ENCODE measurements around the gene INSYN2B. TPM values are rescaled to one million over a fixed set of nuclear protein-coding genes. Genes with fewer than 3 reads are reported as not detected.
"Not testable (repeated sequence)": the region's sequence is repeated elsewhere in the genome, so short reads cannot be mapped to it uniquely, and the experiment has no call there.

INSYN2B gene
- total RNA-seq, 1 donor from 2014 or later, result 0.56 TPM

DNA sequence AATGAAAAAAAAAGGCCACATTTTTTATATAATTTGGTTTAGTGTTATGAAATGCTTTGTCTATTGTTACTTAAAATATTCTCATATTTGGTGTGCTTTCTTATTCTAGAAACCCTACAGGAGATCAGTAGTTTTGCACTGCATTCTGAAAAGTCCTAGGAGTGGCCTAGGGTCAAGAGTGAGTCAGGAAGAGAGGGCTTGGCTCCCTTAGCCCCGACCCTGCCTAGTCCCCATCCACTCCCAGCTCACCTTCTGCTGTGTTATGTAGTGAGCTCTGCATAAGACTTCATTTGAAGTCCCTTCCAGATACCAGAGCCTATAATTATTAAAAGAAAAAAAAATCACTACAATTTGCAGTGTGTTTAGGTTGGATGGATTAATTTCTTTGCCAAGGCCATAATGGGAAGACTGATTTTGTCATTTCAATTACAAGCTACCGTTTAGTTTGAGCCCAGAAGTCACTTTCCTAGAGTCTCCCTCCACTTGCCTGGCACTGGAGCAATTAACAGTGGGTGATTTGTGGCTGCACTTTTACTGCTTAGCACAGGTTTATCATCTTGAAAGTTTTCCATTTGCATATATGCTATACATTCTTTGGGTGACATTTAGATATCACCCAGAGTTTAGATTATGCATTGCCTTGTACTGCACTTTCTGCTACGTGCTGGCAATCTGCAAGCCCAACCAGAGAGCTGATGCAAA is 143.3 kb downstream of the INSYN2B start:
- Mint-ChIP-seq H3K36me3 (no peaks in the 10 kb centered on the region), H3K4me1 (peaks cover 3% of the 10 kb centered on the region)

DNA sequence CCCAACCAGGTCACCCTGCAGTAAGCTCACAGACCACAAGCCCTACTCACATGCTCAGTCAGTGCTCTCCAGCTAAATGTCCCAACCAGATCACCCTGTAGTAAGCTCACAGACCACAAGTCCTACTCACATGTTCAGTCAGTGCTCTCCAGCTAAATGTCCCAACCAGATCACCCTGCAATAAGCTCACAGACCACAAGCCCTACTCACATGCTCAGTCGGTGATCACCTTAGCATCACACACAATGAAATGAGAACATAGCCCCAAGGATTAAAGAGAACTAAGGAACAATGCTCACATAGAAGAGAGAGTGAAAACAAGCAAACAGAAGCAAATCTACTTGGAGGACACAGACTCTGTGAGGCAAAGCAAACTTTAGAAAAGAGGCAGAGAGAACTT is 145.8 kb downstream of the INSYN2B start:
- H3K27me3 Mint-ChIP-seq (ENCODE audit: low read depth); H3K9me3 Mint-ChIP-seq; H3K4me3 Mint-ChIP-seq; H3K4me1 Mint-ChIP-seq; DNase-seq (ENCODE audit: low spot score in 2 of 2, unreplicated experiment in 2 of 2); H3K27ac Mint-ChIP-seq; H3K36me3 Mint-ChIP-seq: not testable (repeated sequence)

More for the DNA sequence above, 143.3 kb downstream of the INSYN2B start:
- Mint-ChIP-seq H3K4me3 (no peak overlapping the region), H3K27me3 (ENCODE audit: low read depth) (peaks cover 10% of the 10 kb centered on the region), H3K27ac (no peak overlapping the region), H3K9me3 (no peaks in the 10 kb centered on the region)
- TF ChIP-seq, protein P1, sequence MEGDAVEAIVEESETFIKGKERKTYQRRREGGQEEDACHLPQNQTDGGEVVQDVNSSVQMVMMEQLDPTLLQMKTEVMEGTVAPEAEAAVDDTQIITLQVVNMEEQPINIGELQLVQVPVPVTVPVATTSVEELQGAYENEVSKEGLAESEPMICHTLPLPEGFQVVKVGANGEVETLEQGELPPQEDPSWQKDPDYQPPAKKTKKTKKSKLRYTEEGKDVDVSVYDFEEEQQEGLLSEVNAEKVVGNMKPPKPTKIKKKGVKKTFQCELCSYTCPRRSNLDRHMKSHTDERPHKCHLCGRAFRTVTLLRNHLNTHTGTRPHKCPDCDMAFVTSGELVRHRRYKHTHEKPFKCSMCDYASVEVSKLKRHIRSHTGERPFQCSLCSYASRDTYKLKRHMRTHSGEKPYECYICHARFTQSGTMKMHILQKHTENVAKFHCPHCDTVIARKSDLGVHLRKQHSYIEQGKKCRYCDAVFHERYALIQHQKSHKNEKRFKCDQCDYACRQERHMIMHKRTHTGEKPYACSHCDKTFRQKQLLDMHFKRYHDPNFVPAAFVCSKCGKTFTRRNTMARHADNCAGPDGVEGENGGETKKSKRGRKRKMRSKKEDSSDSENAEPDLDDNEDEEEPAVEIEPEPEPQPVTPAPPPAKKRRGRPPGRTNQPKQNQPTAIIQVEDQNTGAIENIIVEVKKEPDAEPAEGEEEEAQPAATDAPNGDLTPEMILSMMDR (IDR thresholded peaks at IDR 0.05; ENCODE audit: unreplicated experiment), result no peak
- no peak for DNase-seq (ENCODE audit: low spot score in 2 of 2, unreplicated experiment in 2 of 2)

DNA sequence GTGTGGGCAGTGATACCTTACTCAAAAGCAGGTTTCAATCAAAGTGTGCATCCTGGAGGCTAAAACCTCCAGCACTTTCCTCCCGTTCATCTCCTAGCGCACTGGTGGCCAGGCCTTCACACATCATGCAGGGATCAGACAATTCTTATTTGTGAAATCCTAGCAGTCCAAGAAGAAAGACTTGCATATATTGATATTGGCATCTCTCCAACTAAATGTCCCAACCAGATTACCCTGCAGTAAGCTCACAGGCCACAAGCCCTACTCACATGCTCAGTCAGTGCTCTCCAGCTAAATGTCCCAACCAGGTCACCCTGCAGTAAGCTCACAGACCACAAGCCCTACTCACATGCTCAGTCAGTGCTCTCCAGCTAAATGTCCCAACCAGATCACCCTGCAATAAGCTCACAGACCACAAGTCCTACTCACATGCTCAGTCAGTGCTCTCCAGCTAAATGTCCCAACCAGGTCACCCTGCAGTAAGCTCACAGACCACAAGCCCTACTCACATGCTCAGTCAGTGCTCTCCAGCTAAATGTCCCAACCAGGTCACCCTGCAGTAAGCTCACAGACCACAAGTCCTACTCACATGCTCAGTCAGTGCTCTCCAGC is 146.5 kb downstream of the INSYN2B start:
- H3K27ac Mint-ChIP-seq; H3K36me3 Mint-ChIP-seq; H3K9me3 Mint-ChIP-seq; DNase-seq (ENCODE audit: low spot score in 2 of 2, unreplicated experiment in 2 of 2); H3K4me1 Mint-ChIP-seq; H3K4me3 Mint-ChIP-seq: not testable (repeated sequence)
- peaks cover 11% of the 10 kb centered on the region for H3K27me3 Mint-ChIP-seq (ENCODE audit: low read depth)

- Mint-ChIP-seq H3K4me1 (peaks cover 5% of the 10 kb centered on the region), H3K4me3 (no peak overlapping the region), H3K27ac (no peak overlapping the region), H3K9me3 (no peaks in the 10 kb centered on the region), H3K36me3 (no peaks in the 10 kb centered on the region), H3K27me3 (ENCODE audit: low read depth) (peaks cover 13% of the 10 kb centered on the region)
- TF ChIP-seq, protein P1 (IDR thresholded peaks at IDR 0.05; ENCODE audit: unreplicated experiment), result no peak
- no peak for DNase-seq (ENCODE audit: low spot score in 2 of 2, unreplicated experiment in 2 of 2)
Measured at GRCh38 chr5:169832845-169833244, 147.4 kb downstream of the INSYN2B start.

DNA sequence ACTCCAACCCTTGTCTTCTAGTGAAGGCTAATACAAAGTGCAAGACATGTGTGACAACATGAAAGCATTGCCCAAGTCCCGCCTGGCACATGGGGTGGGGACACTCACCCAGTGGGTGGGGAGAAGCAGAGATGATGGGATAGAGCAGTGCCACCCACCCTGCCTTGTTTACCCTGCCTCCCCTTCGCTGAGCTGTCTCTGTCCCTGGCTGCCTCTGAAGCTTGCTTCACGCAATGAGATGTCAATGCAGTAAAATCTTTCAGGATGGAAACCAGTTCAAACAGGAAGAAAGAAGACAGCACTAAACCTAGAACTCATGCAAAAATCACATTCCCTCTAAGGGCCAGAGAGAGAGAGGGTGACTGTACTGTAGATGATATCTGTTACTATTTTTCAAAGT is 148.0 kb downstream of the INSYN2B start:
- TF ChIP-seq, protein P1 (IDR thresholded peaks at IDR 0.05; ENCODE audit: unreplicated experiment), result no peak
- Mint-ChIP-seq H3K4me3 (no peak overlapping the region), H3K27me3 (ENCODE audit: low read depth) (peaks cover 15% of the 10 kb centered on the region), H3K9me3 (no peaks in the 10 kb centered on the region), H3K36me3 (no peaks in the 10 kb centered on the region), H3K4me1 (peaks cover 5% of the 10 kb centered on the region), H3K27ac (no peak overlapping the region)
- DNase-seq (ENCODE audit: low spot score in 2 of 2, unreplicated experiment in 2 of 2), result no peak

- TF ChIP-seq, protein P1 (IDR thresholded peaks at IDR 0.05; ENCODE audit: unreplicated experiment), result no peak
- no peak overlapping the region for H3K4me3 Mint-ChIP-seq
- no peaks in the 10 kb centered on the region for H3K36me3 Mint-ChIP-seq
- H3K27ac Mint-ChIP-seq, result no peak overlapping the region
- no peaks in the 10 kb centered on the region for H3K9me3 Mint-ChIP-seq
- peaks cover 5% of the 10 kb centered on the region for H3K4me1 Mint-ChIP-seq
- no peak for DNase-seq (ENCODE audit: low spot score in 2 of 2, unreplicated experiment in 2 of 2)
- peaks cover 19% of the 10 kb centered on the region for H3K27me3 Mint-ChIP-seq (ENCODE audit: low read depth)
Measured at GRCh38 chr5:169831331-169831730, 149.0 kb downstream of the INSYN2B start.
